Fibroblast of upper back skin (primary cell): ENCODE data around the gene CDC42SE2.
"Not testable (repeated sequence)": the region's sequence is repeated elsewhere in the genome, so short reads cannot be mapped to it uniquely, and the experiment has no call there.

Experiments used
- DNase-seq: peaks from one replicate; pipeline ENCODE4 v3.0.0-alpha.2; 2013

Gene CDC42SE2

DNA sequence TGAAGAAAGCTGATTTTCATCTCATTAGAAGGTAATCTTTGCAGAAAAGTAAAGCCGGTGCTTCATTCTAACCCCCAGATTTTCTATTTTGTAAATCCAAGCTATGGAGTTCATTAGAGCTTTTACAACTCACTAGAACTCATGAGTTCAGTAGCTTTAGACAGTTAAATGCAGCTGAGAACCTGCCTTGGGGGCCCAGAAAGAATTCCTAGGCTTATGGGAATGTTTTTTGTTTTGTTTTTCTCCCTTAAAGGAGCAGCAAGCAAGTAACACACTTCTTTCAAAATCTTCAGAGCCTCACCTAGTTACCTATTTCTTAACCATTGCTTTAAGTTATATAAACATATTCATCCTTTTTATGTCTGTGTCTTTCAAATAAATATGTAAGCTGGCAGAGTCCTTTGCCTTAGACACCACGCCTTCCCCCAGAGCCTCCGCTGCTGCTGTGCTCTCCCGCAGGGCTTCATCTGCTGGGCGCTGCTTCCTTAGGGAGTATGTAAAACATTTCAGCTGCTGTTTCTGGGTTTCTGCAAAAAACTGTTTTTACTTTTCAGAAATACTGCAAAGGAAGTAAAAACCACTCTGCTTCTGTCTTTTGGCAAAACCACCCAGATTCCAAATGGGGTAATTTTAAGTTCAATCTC, 132.9 kb downstream of the CDC42SE2 start:
- no peak for DNase-seq

DNA sequence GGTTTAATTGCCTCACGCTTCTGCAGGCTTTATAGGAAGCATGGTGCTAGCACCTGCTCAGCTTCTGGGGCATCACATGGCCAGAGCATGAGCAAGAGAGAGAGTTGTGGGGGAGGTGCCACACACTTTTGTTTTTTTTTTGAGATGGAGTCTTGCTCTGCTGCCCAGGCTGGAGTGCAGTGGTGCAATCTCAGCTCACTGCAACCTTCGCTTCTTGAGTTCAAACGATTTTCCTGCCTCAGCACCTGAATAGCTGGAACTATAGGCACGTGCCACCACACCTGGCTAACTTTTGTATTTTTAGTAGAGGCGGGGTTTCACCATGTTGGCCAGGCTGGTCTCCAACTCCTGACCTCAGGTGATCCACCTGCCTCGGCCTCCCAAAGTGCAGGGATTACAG, 135.2 kb downstream of the CDC42SE2 start:
- DNase-seq: not testable (repeated sequence)

DNA sequence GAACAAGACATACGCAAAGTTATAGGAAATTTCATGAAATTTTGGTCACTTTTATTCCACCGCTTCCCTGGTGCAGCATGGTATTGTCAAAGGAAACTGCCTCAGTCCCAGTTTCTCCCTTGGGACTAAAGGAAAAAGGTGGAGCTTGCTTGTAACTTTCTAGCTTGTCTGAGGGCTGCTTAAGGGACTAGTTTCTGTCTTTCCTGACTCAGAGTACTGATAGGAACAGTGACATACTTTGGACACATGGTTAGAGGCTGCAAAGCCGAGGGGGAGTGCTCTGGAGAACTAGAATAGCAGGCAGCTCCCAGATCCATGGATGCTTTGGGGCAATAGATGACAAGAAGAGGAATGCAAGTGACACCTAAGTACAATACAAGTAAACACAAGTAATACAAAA, 136.7 kb downstream of the CDC42SE2 start:
- DNase-seq: no peak

DNA sequence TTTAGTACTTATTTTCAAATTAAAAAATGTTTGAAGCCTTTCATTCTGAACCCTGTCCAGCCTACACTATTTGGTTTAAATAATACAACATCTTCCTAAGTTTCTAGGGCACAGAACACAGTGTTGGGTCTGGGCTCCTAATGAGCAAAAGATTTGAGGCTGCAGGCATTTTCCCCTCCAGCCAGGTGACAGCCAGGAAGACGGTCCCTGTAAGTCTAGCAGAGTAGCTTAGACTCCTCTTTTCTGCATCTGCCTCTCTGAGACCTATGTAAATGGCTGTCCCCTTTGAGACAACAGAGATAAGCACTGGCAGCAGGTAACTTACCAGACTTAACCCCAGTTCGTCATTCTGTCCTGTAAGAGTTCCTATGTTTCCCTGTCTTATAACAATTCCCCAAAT, 141.8 kb downstream of the CDC42SE2 start:
- no peak for DNase-seq

DNA sequence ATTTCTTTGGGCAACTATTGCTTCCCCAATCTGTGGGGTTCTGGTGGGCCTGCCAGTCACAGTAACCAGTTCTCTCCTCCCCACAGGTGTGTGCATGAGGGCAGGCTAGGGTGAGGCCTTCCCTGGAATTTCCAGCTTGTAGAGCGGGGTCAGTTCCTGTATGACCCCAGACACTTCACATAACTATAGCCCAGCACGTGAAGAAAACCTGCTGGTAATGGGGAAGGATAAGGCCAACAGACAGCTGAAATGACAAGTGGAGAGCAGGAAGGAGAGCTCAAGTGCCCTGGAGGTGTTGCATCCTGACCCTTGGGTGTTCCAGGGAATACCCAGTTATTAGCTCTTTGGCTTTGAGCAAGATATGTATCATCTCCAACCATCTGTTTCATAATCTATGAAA, 142.2 kb downstream of the CDC42SE2 start:
- no peak for DNase-seq

DNA sequence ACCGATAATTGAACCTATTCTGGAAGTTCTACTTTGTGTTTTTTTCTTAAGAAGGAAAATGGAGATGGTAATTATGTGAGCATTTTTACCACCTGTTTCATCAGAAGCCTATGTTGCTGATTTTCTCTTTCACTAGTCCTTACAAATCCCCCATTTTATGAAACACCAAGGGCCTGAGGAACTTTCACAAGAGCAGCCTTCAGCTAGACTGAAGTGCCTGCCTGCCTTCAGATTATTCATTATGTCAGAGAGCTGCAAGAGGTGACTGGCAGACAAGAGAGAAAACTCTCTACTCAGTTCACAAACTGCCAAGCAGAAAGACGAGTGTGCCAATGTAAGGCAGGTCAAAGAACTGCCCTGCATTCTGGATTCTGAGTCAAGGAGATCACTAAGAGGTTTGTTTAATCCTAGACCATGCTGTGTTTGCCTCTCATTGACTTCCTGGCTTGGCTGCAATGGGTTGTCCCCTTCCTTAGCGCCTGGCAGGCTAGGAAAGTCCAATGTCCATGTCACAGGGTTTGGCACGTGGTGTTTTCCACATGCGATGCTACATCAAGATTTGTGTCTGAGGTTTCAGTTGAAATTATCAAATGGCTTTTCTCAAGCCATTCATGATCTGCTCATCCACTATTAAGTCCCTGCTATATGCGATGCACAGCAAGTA, 143.3 kb downstream of the CDC42SE2 start:
- DNase-seq: no peak

DNA sequence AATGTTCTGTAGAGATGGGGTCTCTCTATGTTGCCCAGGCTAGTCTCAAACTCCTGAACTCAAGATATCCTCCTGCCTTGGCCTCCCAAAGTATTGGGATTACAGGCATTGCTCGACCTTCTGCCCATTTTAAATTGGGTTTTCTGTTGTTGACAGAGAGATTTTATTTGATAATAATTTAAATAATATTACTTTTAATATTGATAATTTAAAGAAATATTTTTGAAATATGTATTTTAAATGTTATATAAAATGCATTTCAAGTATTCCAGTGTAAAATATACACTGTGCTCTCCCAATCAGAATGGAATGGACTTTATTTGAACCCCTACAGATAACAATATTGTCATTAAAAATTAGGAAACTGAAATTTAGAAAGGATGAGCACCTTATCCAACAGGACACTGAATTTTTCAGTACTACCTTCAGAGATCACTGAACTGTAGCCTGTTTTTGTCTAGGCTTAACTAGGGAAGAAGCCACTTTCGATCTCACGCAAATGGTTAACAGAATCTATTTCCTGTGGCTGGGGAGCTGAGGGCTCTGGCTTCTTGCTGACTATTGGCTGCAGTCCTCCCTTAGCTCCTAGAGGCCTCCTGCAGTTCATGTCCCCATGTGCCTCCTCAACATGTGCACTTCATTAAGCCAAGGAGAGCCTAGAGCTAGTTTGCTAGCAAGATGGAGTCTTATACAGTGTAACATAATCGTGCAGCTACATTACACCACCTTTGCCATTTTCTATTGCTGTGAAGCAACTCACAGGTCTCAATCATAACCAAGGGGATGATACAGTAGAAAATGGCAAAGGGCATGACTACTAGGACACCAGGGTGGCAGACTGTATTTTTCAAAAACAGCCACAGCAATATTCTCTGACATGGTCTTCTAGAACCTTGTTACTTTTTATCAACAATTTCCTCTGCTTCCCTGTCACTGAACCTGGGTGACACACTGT, 150.0 kb downstream of the CDC42SE2 start:
- peak; percentile 55 for DNase-seq

DNA sequence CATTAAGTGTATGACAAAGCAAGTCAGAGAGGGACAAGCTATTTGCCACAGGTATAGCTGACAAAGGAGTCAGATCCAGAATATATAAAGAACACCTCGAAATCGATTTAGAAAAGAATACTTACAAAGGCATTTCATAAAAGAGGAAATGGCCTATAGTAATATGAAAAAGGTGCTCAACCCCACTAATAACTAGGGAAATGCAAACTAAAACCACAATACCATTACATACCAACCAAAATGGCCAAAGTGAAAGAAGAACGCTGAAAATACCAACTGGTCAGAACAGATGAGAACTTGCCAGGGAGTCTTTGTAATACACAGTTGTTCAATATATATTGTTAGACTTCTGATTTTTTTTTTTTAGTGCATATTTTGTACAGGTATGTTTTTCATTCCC, 152.9 kb downstream of the CDC42SE2 start:
- no peak for DNase-seq

DNA sequence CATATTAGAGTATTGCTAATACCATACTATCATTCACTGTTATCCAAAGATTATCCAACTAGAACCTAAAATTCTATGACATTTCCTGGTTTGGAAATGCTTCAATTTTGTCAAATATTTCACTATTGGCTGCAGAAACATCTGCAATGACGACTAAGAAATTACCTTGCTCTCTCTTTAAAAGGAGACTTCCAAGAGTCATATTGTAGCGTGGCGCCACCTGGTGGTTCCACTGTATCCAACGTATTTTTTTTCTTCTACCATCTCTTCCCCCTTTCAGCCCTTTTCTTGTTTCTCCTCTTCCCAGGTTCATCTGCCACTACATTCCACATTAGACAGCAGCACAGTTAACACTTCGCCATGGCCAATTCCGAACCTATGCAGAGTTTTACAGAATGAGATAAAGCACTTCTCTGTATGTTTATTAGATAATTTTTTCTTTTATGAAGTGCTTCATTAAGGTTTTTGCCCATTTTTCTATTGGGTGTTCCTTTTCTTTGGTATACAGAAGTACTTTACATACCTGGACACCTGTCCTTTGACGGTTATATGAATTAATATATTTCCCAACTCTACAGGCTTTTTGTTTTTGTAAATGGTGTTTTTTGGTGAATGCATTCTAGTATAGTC, 153.5 kb downstream of the CDC42SE2 start:
- DNase-seq: peak; percentile 69

DNA sequence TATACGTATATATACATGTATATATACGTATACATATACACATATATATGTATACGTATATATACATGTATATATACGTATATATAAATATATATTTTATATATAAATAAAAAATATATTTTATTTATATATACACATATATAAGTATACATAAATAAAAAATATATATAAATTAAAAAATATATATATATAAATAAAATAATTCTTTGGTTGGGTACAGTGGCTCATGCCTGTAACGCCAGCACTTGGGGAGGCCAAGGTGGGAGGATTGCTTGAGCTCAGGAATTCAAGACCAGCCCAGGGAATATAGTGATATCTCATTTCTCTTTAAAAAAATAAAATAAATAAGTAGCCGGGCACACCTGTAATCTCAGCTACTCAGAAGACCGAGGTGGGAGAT, 155.0 kb downstream of the CDC42SE2 start:
- DNase-seq: no peak

DNA sequence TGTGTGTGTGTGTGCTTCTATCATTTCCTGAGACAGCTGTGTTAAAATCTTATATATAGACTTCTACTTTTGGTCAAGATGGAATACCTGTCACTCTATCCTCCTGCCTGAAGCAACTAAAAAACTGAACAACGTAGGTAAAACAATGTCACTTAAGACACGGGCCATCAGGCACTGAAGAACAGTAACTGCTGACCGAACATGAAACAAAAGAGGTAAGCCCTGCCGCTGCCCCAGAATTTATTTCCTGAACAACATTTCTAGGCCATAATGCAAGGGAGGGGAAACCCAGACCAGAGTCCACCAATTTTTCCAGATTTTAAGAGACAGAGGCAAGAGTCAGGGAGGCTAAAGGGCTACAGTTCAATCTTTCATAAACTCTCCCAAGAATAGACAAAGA, 156.0 kb downstream of the CDC42SE2 start:
- DNase-seq: no peak

DNA sequence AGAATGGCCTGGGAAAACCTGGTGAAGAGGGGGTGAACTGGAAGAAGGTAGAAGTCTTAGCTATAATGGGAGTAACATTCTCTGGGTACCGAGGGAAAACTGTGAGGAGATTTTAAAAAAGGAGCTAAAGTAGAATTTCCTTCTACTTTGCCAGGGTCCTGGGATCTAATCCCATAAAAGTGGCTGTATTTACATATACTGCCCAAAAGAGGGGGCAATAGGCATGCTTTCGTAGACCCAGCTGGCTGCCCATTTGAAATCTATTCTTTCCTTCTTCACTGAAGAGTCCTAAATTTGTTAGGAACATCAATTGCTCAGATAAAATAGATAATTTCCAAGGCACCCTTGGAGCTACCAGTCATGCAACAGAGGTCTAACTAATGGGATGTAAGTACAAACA, 159.2 kb downstream of the CDC42SE2 start:
- DNase-seq: peak; percentile 30

DNA sequence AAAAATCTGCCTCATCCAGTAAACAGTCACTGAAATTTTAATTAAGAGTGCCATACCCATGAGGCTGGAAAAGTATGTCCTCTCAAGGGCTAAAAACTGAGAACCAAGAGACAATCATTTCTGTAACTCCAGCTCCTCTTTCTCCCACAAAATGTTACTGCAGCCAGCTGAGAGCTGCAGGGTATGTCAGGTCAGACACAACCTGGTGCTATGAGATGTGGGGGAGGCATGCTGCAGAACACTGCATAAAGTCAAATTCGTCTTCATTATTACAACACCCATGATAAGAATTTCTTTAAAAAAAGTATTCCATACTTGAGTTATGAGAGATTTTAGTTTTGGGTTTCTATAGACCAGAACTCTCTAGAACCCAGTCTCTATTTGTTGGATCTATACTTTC, 162.2 kb downstream of the CDC42SE2 start:
- DNase-seq: no peak

DNA sequence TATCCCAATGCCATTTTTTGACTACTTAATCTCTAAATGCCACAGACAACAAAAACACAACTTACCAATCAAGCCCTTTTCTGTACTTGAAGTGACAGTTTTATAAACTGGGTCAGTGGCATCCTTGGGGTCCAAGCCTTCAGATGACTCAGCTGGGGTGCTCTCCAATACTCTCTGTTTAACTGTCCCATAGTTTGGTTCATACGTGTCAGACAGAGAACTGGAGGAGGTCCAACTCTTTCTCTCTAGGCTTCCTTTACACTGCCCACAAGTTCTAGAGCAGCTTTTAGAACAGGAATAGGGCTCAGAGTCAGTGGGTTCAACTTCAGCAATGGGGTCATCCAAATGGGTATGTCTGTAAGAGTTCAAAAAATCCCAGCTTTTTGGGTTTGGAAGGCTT, 166.9 kb downstream of the CDC42SE2 start:
- DNase-seq: no peak

DNA sequence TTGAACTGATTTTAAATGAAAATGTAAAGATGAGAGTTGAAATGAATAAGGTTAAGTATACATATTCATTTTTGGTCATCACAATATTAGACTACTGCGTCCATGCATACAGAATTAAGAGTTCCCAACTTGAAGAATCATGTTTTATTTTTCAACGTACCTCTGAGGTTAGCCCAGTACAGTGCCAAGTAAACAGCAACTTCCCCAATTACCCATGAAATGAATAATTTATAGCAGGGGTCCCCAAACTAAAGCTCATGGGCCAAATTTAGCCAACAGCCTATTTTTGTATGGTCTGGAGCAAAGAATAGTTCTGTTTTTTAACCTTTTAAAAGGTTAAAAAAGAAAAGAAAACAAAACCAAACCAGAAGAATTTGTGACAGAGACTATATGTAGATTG, 167.9 kb downstream of the CDC42SE2 start:
- no peak for DNase-seq

DNA sequence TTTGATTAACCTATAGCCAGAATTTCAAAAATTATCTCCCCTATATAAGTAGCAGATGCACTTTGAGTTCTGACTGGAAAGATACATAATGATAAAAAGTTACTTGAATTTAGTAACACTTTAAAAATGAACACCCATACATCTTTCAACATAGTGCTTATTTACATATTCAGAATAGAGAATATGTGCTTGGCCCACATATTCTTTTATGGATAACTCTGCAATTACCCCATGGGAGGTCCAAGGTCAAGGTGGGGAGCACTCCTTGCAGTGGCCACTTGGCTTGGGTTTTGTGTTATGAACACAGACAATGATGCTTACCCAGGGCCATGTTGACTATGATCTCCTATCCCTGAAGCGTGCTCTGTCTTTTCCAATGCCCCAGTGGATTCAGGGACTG, 169.3 kb downstream of the CDC42SE2 start:
- no peak for DNase-seq

DNA sequence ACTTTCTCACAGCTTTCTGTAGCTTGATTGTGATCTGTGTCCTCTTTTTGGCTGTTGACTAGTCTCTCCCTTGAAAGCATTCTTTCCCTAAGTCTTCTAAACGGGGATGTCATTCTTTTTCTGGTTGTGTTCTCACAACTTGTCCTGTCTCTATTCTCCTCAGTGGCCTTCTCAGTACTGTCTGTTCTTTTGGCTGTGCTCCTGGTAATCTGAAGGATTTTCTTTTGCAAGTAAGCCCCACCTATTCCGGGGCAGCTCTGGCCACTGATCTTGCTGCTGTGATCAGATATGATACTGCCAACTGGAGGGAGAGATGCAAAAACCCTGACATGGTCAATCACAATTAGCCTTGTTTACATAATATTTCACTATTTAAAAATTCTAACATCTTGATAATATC, 172.2 kb downstream of the CDC42SE2 start:
- no peak for DNase-seq

DNA sequence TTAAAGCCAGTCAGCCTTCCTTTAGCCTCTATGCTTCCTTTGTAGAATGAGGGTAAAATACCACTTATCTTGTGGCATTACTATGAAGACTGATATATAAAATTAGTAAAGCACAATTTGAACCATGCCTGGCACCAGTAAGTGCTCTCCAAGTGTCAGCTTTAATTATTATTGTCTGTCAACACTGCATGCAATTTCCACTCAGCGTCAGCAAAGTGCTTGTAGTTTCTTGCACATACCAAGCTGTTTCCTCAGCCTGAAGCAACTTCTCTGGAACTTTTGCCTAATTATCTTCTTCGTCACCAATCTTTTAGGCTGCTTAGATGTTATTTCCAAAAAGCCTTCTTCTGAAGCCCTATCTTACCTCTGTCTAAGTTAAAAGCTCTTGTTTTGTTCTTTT, 177.3 kb downstream of the CDC42SE2 start:
- no peak for DNase-seq
